B cell (primary cell): Measurements from ENCODE around the gene RALA.

Source experiments
- EZH2 ChIP-seq: IDR thresholded peaks from 2 replicates; pipeline ENCODE4 v1.6.1; 2012; ENCODE audit warnings: borderline replicate concordance, low read depth, mild to moderate bottlenecking, moderate library complexity, low read length; ENCODE audit not compliant: insufficient read depth, poor library complexity, severe bottlenecking
- TF ChIP-seq, protein P1 (sequence below): fragments of 200-600 bp; IDR thresholded peaks from one replicate; pipeline ENCODE4 v1.8.0; 2022; ENCODE audit warnings: antibody characterized with exemption, mild to moderate bottlenecking

- TF ChIP-seq, protein P1, sequence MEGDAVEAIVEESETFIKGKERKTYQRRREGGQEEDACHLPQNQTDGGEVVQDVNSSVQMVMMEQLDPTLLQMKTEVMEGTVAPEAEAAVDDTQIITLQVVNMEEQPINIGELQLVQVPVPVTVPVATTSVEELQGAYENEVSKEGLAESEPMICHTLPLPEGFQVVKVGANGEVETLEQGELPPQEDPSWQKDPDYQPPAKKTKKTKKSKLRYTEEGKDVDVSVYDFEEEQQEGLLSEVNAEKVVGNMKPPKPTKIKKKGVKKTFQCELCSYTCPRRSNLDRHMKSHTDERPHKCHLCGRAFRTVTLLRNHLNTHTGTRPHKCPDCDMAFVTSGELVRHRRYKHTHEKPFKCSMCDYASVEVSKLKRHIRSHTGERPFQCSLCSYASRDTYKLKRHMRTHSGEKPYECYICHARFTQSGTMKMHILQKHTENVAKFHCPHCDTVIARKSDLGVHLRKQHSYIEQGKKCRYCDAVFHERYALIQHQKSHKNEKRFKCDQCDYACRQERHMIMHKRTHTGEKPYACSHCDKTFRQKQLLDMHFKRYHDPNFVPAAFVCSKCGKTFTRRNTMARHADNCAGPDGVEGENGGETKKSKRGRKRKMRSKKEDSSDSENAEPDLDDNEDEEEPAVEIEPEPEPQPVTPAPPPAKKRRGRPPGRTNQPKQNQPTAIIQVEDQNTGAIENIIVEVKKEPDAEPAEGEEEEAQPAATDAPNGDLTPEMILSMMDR: no peak
- TF ChIP-seq EZH2: no peak
Observed at GRCh38 chr7:39733881-39734632, 110.7 kb downstream of the RALA start.
